Measurements from ENCODE around the gene BANP.
"Not testable (repeated sequence)": the region's sequence is repeated elsewhere in the genome, so short reads cannot be mapped to it uniquely, and the experiment has no call there.

BANP gene

GRCh38 chr16:88026964-88027938 lies 76.0 kb downstream of the BANP start:
- H3K79me1 ChIP-seq (replicated peaks; ENCODE audit: low read length, poor library complexity, severe bottlenecking) = peaks cover 27% of the 10 kb centered on the region
- no peak overlapping the region for H3K18ac ChIP-seq (ENCODE audit: low read depth in 1 of 2, low read length in 2 of 2)
- no peak overlapping the region for H3K14ac ChIP-seq (ENCODE audit: low read length in 2 of 2)
- H3K36me3 ChIP-seq (ENCODE audit: control insufficient read depth in 1 of 2, insufficient read depth in 2 of 2, low read depth in 1 of 2, low read length in 2 of 2) = peaks cover 0 to 25% of the 10 kb centered on the region in 2 experiments
- H3K27me3 ChIP-seq (ENCODE audit: control insufficient read depth in 1 of 2, insufficient read depth in 1 of 2, low read length in 2 of 2) = no peaks in the 10 kb centered on the region
- no peak overlapping the region for H2BK15ac ChIP-seq (ENCODE audit: low read depth, poor library complexity, severe bottlenecking)
- no peaks in the 10 kb centered on the region for H3K9me3 ChIP-seq (ENCODE audit: control insufficient read depth, low read length)
- H4K91ac ChIP-seq (ENCODE audit: low read length) = no peak overlapping the region
- H4K8ac ChIP-seq (ENCODE audit: low read length) = no peak overlapping the region
- H3K4ac ChIP-seq (ENCODE audit: low read depth in 1 of 2, low read length in 2 of 2) = no peak overlapping the region
- no peak overlapping the region for H3K27ac ChIP-seq (ENCODE audit: low read length, poor library complexity, severe bottlenecking)
- no peak overlapping the region for H3K23ac ChIP-seq (ENCODE audit: low read length in 2 of 2)
- H2BK12ac ChIP-seq (ENCODE audit: low read length in 2 of 2) = no peak overlapping the region
- no peak overlapping the region for H2AFZ ChIP-seq (ENCODE audit: low read depth, low read length)
- H2AK5ac ChIP-seq (ENCODE audit: low read length, severe bottlenecking) = no peak overlapping the region
- no peak overlapping the region for H2BK120ac ChIP-seq (ENCODE audit: low read depth, low read length)
- 97% methylated on average over 48 of the region's 51 CpGs for WGBS
- H3K4me3 ChIP-seq (ENCODE audit: insufficient read depth in 1 of 2, low read depth in 1 of 2, low read length in 2 of 2) = no peak overlapping the region
- no peak overlapping the region for H3K9ac ChIP-seq (ENCODE audit: low read length)
- DNase-seq = no peak
- no peak overlapping the region for H3K4me2 ChIP-seq (ENCODE audit: low read length, poor library complexity, severe bottlenecking)
- H2BK5ac ChIP-seq (ENCODE audit: low read depth, low read length, poor library complexity, severe bottlenecking) = no peak overlapping the region
- peaks cover 18% of the 10 kb centered on the region for H3K4me1 ChIP-seq (ENCODE audit: control insufficient read depth, insufficient read depth, low read depth, low read length)

GRCh38 chr16:88028177-88028930 lies 77.1 kb downstream of the BANP start:
- H3K27me3 ChIP-seq (ENCODE audit: control insufficient read depth in 1 of 2, insufficient read depth in 1 of 2, low read length in 2 of 2); H3K9me3 ChIP-seq (ENCODE audit: control insufficient read depth, low read length); H4K8ac ChIP-seq (ENCODE audit: low read length); H3K4me2 ChIP-seq (ENCODE audit: low read length, poor library complexity, severe bottlenecking); H3K18ac ChIP-seq (ENCODE audit: low read depth in 1 of 2, low read length in 2 of 2); H4K91ac ChIP-seq (ENCODE audit: low read length); H3K4me3 ChIP-seq (ENCODE audit: insufficient read depth in 1 of 2, low read depth in 1 of 2, low read length in 2 of 2); DNase-seq; H3K23ac ChIP-seq (ENCODE audit: low read length in 2 of 2); H2BK5ac ChIP-seq (ENCODE audit: low read depth, low read length, poor library complexity, severe bottlenecking); H2BK120ac ChIP-seq (ENCODE audit: low read depth, low read length); H2AFZ ChIP-seq (ENCODE audit: low read depth, low read length); H3K9ac ChIP-seq (ENCODE audit: low read length); H3K27ac ChIP-seq (ENCODE audit: low read length, poor library complexity, severe bottlenecking); H3K14ac ChIP-seq (ENCODE audit: low read length in 2 of 2); H2AK5ac ChIP-seq (ENCODE audit: low read length, severe bottlenecking); H2BK12ac ChIP-seq (ENCODE audit: low read length in 2 of 2); H2BK15ac ChIP-seq (ENCODE audit: low read depth, poor library complexity, severe bottlenecking); H3K4ac ChIP-seq (ENCODE audit: low read depth in 1 of 2, low read length in 2 of 2): not testable (repeated sequence)
- H3K36me3 ChIP-seq (ENCODE audit: control insufficient read depth in 1 of 2, insufficient read depth in 2 of 2, low read depth in 1 of 2, low read length in 2 of 2) = peaks cover 0 to 26% of the 10 kb centered on the region in 2 experiments
- peaks cover 24% of the 10 kb centered on the region for H3K79me1 ChIP-seq (replicated peaks; ENCODE audit: low read length, poor library complexity, severe bottlenecking)
- peaks cover 12% of the 10 kb centered on the region for H3K4me1 ChIP-seq (ENCODE audit: control insufficient read depth, insufficient read depth, low read depth, low read length)
- 98% methylated on average over 13 of the region's 13 CpGs for WGBS

GRCh38 chr16:88030498-88030897 lies 79.3 kb downstream of the BANP start:
- H2BK15ac ChIP-seq (ENCODE audit: low read depth, poor library complexity, severe bottlenecking) = no peak overlapping the region
- H3K23ac ChIP-seq (ENCODE audit: low read length in 2 of 2) = no peak overlapping the region
- H3K18ac ChIP-seq (ENCODE audit: low read depth in 1 of 2, low read length in 2 of 2) = no peak overlapping the region
- no peak overlapping the region for H4K8ac ChIP-seq (ENCODE audit: low read length)
- no peaks in the 10 kb centered on the region for H3K27me3 ChIP-seq (ENCODE audit: control insufficient read depth in 1 of 2, insufficient read depth in 1 of 2, low read length in 2 of 2)
- no peak overlapping the region for H2BK12ac ChIP-seq (ENCODE audit: low read length in 2 of 2)
- 96% methylated on average over 8 of the region's 8 CpGs for WGBS
- H4K91ac ChIP-seq (ENCODE audit: low read length) = no peak overlapping the region
- H3K4me3 ChIP-seq (ENCODE audit: insufficient read depth in 1 of 2, low read depth in 1 of 2, low read length in 2 of 2) = no peak overlapping the region
- no peak overlapping the region for H3K27ac ChIP-seq (ENCODE audit: low read length, poor library complexity, severe bottlenecking)
- no peak overlapping the region for H3K9ac ChIP-seq (ENCODE audit: low read length)
- no peak overlapping the region for H3K14ac ChIP-seq (ENCODE audit: low read length in 2 of 2)
- no peak for DNase-seq
- H3K36me3 ChIP-seq (ENCODE audit: control insufficient read depth in 1 of 2, insufficient read depth in 2 of 2, low read depth in 1 of 2, low read length in 2 of 2) = peaks cover 12 to 34% of the 10 kb centered on the region in 2 experiments
- H3K9me3 ChIP-seq (ENCODE audit: control insufficient read depth, low read length) = no peaks in the 10 kb centered on the region
- H2AFZ ChIP-seq (ENCODE audit: low read depth, low read length) = no peak overlapping the region
- H3K79me1 ChIP-seq (replicated peaks; ENCODE audit: low read length, poor library complexity, severe bottlenecking) = peaks cover 23% of the 10 kb centered on the region
- H2BK120ac ChIP-seq (ENCODE audit: low read depth, low read length) = no peak overlapping the region
- H3K4me1 ChIP-seq (ENCODE audit: control insufficient read depth, insufficient read depth, low read depth, low read length) = peaks cover 2% of the 10 kb centered on the region
- no peak overlapping the region for H2BK5ac ChIP-seq (ENCODE audit: low read depth, low read length, poor library complexity, severe bottlenecking)
- H2AK5ac ChIP-seq (ENCODE audit: low read length, severe bottlenecking) = no peak overlapping the region
- H3K4ac ChIP-seq (ENCODE audit: low read depth in 1 of 2, low read length in 2 of 2) = no peak overlapping the region
- no peak overlapping the region for H3K4me2 ChIP-seq (ENCODE audit: low read length, poor library complexity, severe bottlenecking)

GRCh38 chr16:88030961-88031360 lies 79.7 kb downstream of the BANP start:
- H2AFZ ChIP-seq (ENCODE audit: low read depth, low read length); H3K4me2 ChIP-seq (ENCODE audit: low read length, poor library complexity, severe bottlenecking); H3K27me3 ChIP-seq (ENCODE audit: control insufficient read depth in 1 of 2, insufficient read depth in 1 of 2, low read length in 2 of 2); H3K4ac ChIP-seq (ENCODE audit: low read depth in 1 of 2, low read length in 2 of 2); H3K14ac ChIP-seq (ENCODE audit: low read length in 2 of 2); H3K27ac ChIP-seq (ENCODE audit: low read length, poor library complexity, severe bottlenecking); H2AK5ac ChIP-seq (ENCODE audit: low read length, severe bottlenecking); H3K4me3 ChIP-seq (ENCODE audit: insufficient read depth in 1 of 2, low read depth in 1 of 2, low read length in 2 of 2); DNase-seq; H2BK12ac ChIP-seq (ENCODE audit: low read length in 2 of 2); H2BK5ac ChIP-seq (ENCODE audit: low read depth, low read length, poor library complexity, severe bottlenecking); H4K91ac ChIP-seq (ENCODE audit: low read length); H4K8ac ChIP-seq (ENCODE audit: low read length); H2BK120ac ChIP-seq (ENCODE audit: low read depth, low read length); H3K9me3 ChIP-seq (ENCODE audit: control insufficient read depth, low read length); H2BK15ac ChIP-seq (ENCODE audit: low read depth, poor library complexity, severe bottlenecking); H3K4me1 ChIP-seq (ENCODE audit: control insufficient read depth, insufficient read depth, low read depth, low read length); H3K9ac ChIP-seq (ENCODE audit: low read length); H3K18ac ChIP-seq (ENCODE audit: low read depth in 1 of 2, low read length in 2 of 2); H3K23ac ChIP-seq (ENCODE audit: low read length in 2 of 2): not testable (repeated sequence)
- Histone ChIP-seq H3K79me1 (replicated peaks; ENCODE audit: low read length, poor library complexity, severe bottlenecking) (peaks cover 21% of the 10 kb centered on the region), H3K36me3 (ENCODE audit: control insufficient read depth in 1 of 2, insufficient read depth in 2 of 2, low read depth in 1 of 2, low read length in 2 of 2) (peaks cover 16 to 37% of the 10 kb centered on the region in 2 experiments)
- 97% methylated on average over 9 of the region's 9 CpGs for WGBS

All from mesenchymal stem cell (in vitro differentiated cells and primary cell).